Psoas muscle (tissue), 8 donors: Measurements from ENCODE around the gene TPCN2. TPM values are rescaled to one million over a fixed set of nuclear protein-coding genes. Genes with fewer than 3 reads are reported as not detected.

ENCODE experiments used
- ATAC-seq, 4 donors: fragments of 200-7000 bp; cut with Tn5 transposase; one replicate each; pipeline ENCODE4 v1.9.1; 2020; ENCODE audit warnings: moderate library complexity in 3 of 4, mild to moderate bottlenecking in 2 of 4
- DNase-seq, 2 donors: peaks; one replicate each; pipeline ENCODE4 v3.0.0-alpha.2; 2020
- H3K27ac ChIP-seq: fragments of 200-600 bp; one replicate; pipeline ENCODE4 v1.8.0; 2022
- H3K27me3 ChIP-seq, 3 donors: fragments of 200-600 bp in 1 of 3; one replicate each; pipeline versions ENCODE4 v1.6.1 to v1.8.0; 2013 to 2022; ENCODE audit warnings: low read length in 2 of 3, mild to moderate bottlenecking in 2 of 3, moderate library complexity in 1 of 3; ENCODE audit not compliant: insufficient read depth in 3 of 3
- H3K36me3 ChIP-seq, 2 donors: fragments of 200-600 bp in 1 of 2; one replicate each; pipeline versions ENCODE4 v1.6.1 to v1.8.0; 2013 to 2022; ENCODE audit warnings: low read depth in 1 of 2, mild to moderate bottlenecking in 1 of 2, moderate library complexity in 1 of 2; ENCODE audit not compliant: insufficient read depth in 1 of 2
- H3K4me1 ChIP-seq: fragments of 200-600 bp; one replicate; pipeline ENCODE4 v1.8.0; 2022
- H3K4me3 ChIP-seq: fragments of 200-600 bp; one replicate; pipeline ENCODE4 v1.8.0; 2022; ENCODE audit warnings: mild to moderate bottlenecking
- H3K9me3 ChIP-seq: fragments of 200-600 bp; one replicate; pipeline ENCODE4 v1.8.0; 2022
- CTCF ChIP-seq: fragments of 200-600 bp; IDR thresholded peaks from one replicate; pipeline ENCODE4 v1.8.0; 2022; ENCODE audit warnings: antibody characterized with exemption
- WGBS, 3 donors: extraction: QIAGEN DNeasy Blood & Tissue Kit; methylation state at CpG; one replicate each; pipeline versions ENCODE4 v1.1.6 to v1.1.7; 2013; 5-methylcytosine and 5-hydroxymethylcytosine counted together
- intact Hi-C, 2 donors: fragments of 100-400 bp; cut with DNase I; formaldehyde crosslinking; loops; one replicate each; pipeline versions ENCODE4 v1.11.0 to v1.14.2; 2022
- polyA plus RNA-seq, 3 donors: library from polyadenylated mRNA; stranded (reverse); fragments of 200-250 nt; gene quantifications; one replicate each; pipeline ENCODE4 v1.2.3, GENCODE V29; 2013
- total RNA-seq, 4 donors: library from RNA; stranded (reverse); fragmentation: NEBNext Ultra II Directional in 2 of 4; extraction: Animal tissue kit (Norgen Biotek cat#: 25700) in 2 of 4; gene quantifications; one replicate each; pipeline versions ENCODE4 v1.2.1 to v1.2.4, GENCODE V29; 2021 to 2023
- donor health status: healthy with polysubstance abuse.
- donor health status: DM: no; HTN: no; CAD: no; lungs with moderate emphysema.
- donor health status: Bipolar disorder and iron deficiency.
- donor health status: healthy.
- donor health status: DM: yes; HTN: yes; CAD: no.
- donor health status: DM: no; HTN: no; CAD: no.
- donor health status: DM: no; HTN: no; CAD: no.
- donor health status: DM: yes; HTN: yes; CAD: no.

Gene TPCN2
- total and polyA plus RNA-seq, 7 donors: 2.2 to 6.0 (median 3.5) TPM

GRCh38 chr11:69012092-69013008, 36.4 kb upstream of the TPCN2 start:
- intact Hi-C loops: no loop called here
- Histone ChIP-seq H3K27ac (peak overlapping the region; percentile 41), H3K27me3 (peaks cover 0 to 62% (median 24%) of the 10 kb centered on the region in 3 donors), H3K36me3 (no peaks in the 10 kb centered on the region), H3K9me3 (no peaks in the 10 kb centered on the region), H3K4me1 (peaks cover 11% of the 10 kb centered on the region), H3K4me3 (peak overlapping the region; percentile 53)
- DNase-seq: peak in 1 of 2 donors; percentile 69
- 30 to 53% (median 33%) methylated on average over 21 of the region's 21 CpGs for WGBS, 3 donors
- TF ChIP-seq CTCF: no peak
- ATAC-seq: no peak

GRCh38 chr11:69013009-69013951, 35.5 kb upstream of the TPCN2 start, which contains the start of gene MRGPRF:
Gene MRGPRF, minus strand, starts transcription at chr11:69013246. Its CDS starts 3,345 bp downstream, at chr11:69009901.
- H3K9me3 ChIP-seq: no peaks in the 10 kb centered on the region
- H3K36me3 ChIP-seq: no peaks in the 10 kb centered on the region
- H3K27me3 ChIP-seq: peaks cover 0 to 56% (median 21%) of the 10 kb centered on the region in 3 donors
- peak within 1 kb of the TSS; percentile 53 for H3K4me3 ChIP-seq
- peaks cover 11% of the 10 kb centered on the region for H3K4me1 ChIP-seq
- peak; percentile 94 for DNase-seq
- peak within 1 kb of the TSS; percentile 58 for H3K27ac ChIP-seq
- intact Hi-C loops: no loop called here
- TF ChIP-seq CTCF: peak; percentile 24
- WGBS, 3 donors: 3 to 5% (median 3%) methylated on average over 34 to 43 of the region's 43 CpGs
- ATAC-seq: peak; percentile 61 to 75 (median 66)

GRCh38 chr11:69014084-69014851, 34.5 kb upstream of the TPCN2 start:
- Histone ChIP-seq H3K4me3 (peak overlapping the region; percentile 53), H3K27ac (peak overlapping the region; percentile 58), H3K36me3 (no peaks in the 10 kb centered on the region), H3K27me3 (peaks cover 0 to 53% (median 19%) of the 10 kb centered on the region in 3 donors), H3K4me1 (peaks cover 11% of the 10 kb centered on the region), H3K9me3 (no peaks in the 10 kb centered on the region)
- peak in 1 of 4 donors; percentile 23 for ATAC-seq
- 31 to 39% (median 36%) methylated on average over 27 to 28 of the region's 28 CpGs for WGBS, 3 donors
- TF ChIP-seq CTCF: no peak
- DNase-seq: peak in 1 of 2 donors; percentile 67
- intact Hi-C loops: no loop called here

- no peak overlapping the region for H3K4me3 ChIP-seq
- WGBS, 3 donors: 76 to 82% (median 80%) methylated on average over 9 of the region's 9 CpGs
Observed at GRCh38 chr11:69014898-69015549, 33.7 kb upstream of the TPCN2 start.

More at GRCh38 chr11:69014898-69015549, 33.7 kb upstream of the TPCN2 start:
- intact Hi-C loops: no loop called here
- peaks cover 0 to 53% (median 13%) of the 10 kb centered on the region in 3 donors for H3K27me3 ChIP-seq
- H3K4me1 ChIP-seq: peaks cover 11% of the 10 kb centered on the region
- no peaks in the 10 kb centered on the region for H3K36me3 ChIP-seq
- no peak for ATAC-seq
- TF ChIP-seq CTCF: no peak
- peak overlapping the region; percentile 58 for H3K27ac ChIP-seq
- no peak for DNase-seq
- H3K9me3 ChIP-seq: no peaks in the 10 kb centered on the region
